Esophagus muscularis mucosa (tissue), 4 donors: ENCODE measurements around the gene CYP2W1. TPM values are rescaled to one million over a fixed set of nuclear protein-coding genes. Genes with fewer than 3 reads are reported as not detected.

ENCODE experiments used
- DNase-seq: peaks from one replicate; pipeline ENCODE4 v3.0.0-alpha.2; 2017; ENCODE audit errors: extremely low spot score
- H3K27ac ChIP-seq, 4 donors: fragments of 200-600 bp; sonication (generic); replicated peaks in 1 of 4; 1 replicate in 3 of 4; 2 replicates in 1 of 4; pipeline ENCODE4 v1.5.1; 2016 to 2019; ENCODE audit warnings: mild to moderate bottlenecking in 1 of 4
- H3K27me3 ChIP-seq, 4 donors: fragments of 200-600 bp; sonication (generic); one replicate each; pipeline versions ENCODE4 v1.5.1 to v1.6.0; 2016 to 2019
- H3K36me3 ChIP-seq, 4 donors: fragments of 200-600 bp; sonication (generic); one replicate each; pipeline ENCODE4 v1.5.1; 2016 to 2019
- H3K4me1 ChIP-seq, 4 donors: fragments of 200-600 bp; sonication (generic); one replicate each; pipeline ENCODE4 v1.5.1; 2016 to 2019
- H3K4me3 ChIP-seq, 4 donors: fragments of 200-600 bp; sonication (generic); 1 replicate in 2 of 4; 2 replicates in 2 of 4; pipeline ENCODE4 v1.5.1; 2016 to 2019; ENCODE audit warnings: mild to moderate bottlenecking in 4 of 4, moderate library complexity in 1 of 4
- H3K9me3 ChIP-seq, 4 donors: fragments of 200-600 bp; sonication (generic); 1 replicate in 3 of 4; 2 replicates in 1 of 4; pipeline ENCODE4 v1.5.1; 2016 to 2019
- CTCF ChIP-seq, 3 experiments: fragments of 200-600 bp in 2 of 3; fragments of 450-650 bp in 1 of 3; sonication (generic) in 2 of 3; IDR thresholded peaks; one replicate each; pipeline ENCODE4 v1.5.1; 2017 to 2019; ENCODE audit warnings: antibody characterized with exemption in 3 of 3, mild to moderate bottlenecking in 2 of 3, moderate library complexity in 1 of 3
- EP300 ChIP-seq: sonication (generic); formaldehyde crosslinking; IDR thresholded peaks from one replicate; pipeline ENCODE4 v1.6.1; 2017; ENCODE audit warnings: antibody characterized with exemption
- POLR2A ChIP-seq: fragments of 450-650 bp; IDR thresholded peaks from one replicate; pipeline ENCODE4 v1.6.1; 2017; ENCODE audit warnings: antibody characterized with exemption, moderate library complexity, mild to moderate bottlenecking, low read depth
- POLR2AphosphoS5 ChIP-seq, 2 donors: sonication (generic); formaldehyde crosslinking; IDR thresholded peaks; one replicate each; pipeline ENCODE4 v1.6.1; 2017; ENCODE audit warnings: antibody characterized with exemption in 2 of 2
- WGBS: methylation state at CpG from one replicate; pipeline ENCODE4 v1.1.5; 2018; 5-methylcytosine and 5-hydroxymethylcytosine counted together
- intact Hi-C: fragments of 100-400 bp; cut with DNase I; formaldehyde crosslinking; loops from one replicate; pipeline ENCODE4 v1.15.1; 2023
- total RNA-seq, 4 donors: library from RNA; depleted of rRNA; stranded (reverse); fragments of >200 nt; gene quantifications; one replicate each; pipeline versions ENCODE4 v1.1.0 to v1.2.1, GENCODE V29; 2016

Gene CYP2W1
- total RNA-seq, 4 donors from 2014 or later = 0.23 to 0.66 TPM; not detected in 2

DNA sequence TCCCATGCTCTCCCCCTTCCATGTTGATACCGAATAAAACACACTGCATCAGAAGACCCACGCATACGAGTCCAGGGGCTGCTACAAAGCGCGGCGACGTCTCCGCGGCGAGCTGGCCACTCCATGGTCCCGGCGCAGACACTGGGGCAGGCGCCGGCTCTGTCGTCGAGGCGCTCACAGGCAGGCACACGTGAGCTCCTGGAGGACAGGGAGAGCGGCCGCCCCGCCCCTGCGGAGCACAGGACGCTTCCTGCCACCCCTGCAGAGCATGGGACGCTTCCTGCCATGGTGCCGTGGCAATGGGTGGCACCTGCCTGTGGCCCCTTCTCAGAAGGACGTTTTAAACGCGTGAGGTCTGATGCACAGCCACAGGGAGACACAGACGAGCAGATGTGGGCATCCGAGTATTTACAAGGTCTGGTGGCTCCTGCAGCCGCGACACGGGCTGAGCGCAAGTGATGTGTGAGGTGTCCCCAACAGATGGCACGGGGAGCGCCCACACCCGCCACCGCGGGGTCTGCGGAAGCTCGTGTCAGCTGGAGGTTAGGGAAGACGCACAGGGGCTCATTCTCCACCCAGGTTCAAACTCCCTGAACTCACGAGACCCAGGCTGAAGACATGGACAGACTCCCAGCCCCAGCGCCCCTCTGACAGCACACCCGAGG is 40.0 kb downstream of the CYP2W1 start:
- TF ChIP-seq CTCF (IDR thresholded peaks at IDR 0.05) = no peak
- TF ChIP-seq EP300 = no peak
- no peak for TF ChIP-seq POLR2AphosphoS5 (IDR thresholded peaks at IDR 0.05)
- TF ChIP-seq POLR2A = no peak
- no peaks in the 10 kb centered on the region for H3K27me3 ChIP-seq
- peaks cover 0 to 73% (median 48%) of the 10 kb centered on the region in 4 donors for H3K36me3 ChIP-seq
- 94% methylated on average over 21 of the region's 45 CpGs for WGBS
- peaks cover 7 to 51% (median 34%) of the 10 kb centered on the region in 4 donors for H3K4me1 ChIP-seq
- no peaks in the 10 kb centered on the region for H3K9me3 ChIP-seq
- intact Hi-C loops = no loop called here
- no peak overlapping the region for H3K27ac ChIP-seq
- DNase-seq = no peak
- no peak overlapping the region for H3K4me3 ChIP-seq

GRCh38 chr7:1024331-1024841 is 41.4 kb downstream of the CYP2W1 start:
- no peaks in the 10 kb centered on the region for H3K9me3 ChIP-seq
- H3K27ac ChIP-seq = no peak overlapping the region
- TF ChIP-seq POLR2A (no peak), CTCF (IDR thresholded peaks at IDR 0.05) (no peak), POLR2AphosphoS5 (IDR thresholded peaks at IDR 0.05) (no peak), EP300 (no peak)
- H3K36me3 ChIP-seq = peaks cover 0 to 58% (median 40%) of the 10 kb centered on the region in 4 donors
- intact Hi-C loops = no loop called here
- H3K4me3 ChIP-seq = no peak overlapping the region
- H3K4me1 ChIP-seq = peaks cover 15 to 63% (median 45%) of the 10 kb centered on the region in 4 donors
- 83% methylated on average over 14 of the region's 15 CpGs for WGBS
- H3K27me3 ChIP-seq = no peaks in the 10 kb centered on the region
- DNase-seq = no peak

GRCh38 chr7:1024876-1025742 is 42.1 kb downstream of the CYP2W1 start:
- intact Hi-C loops = loop anchor here (5.0 kb wide), 1 partner anchor 33 kb away; no protein-coding TSS in a partner anchor
- Histone ChIP-seq H3K27ac (no peak overlapping the region), H3K36me3 (peaks cover 0 to 51% (median 36%) of the 10 kb centered on the region in 4 donors), H3K9me3 (no peaks in the 10 kb centered on the region), H3K4me3 (no peak overlapping the region), H3K27me3 (no peaks in the 10 kb centered on the region), H3K4me1 (peaks cover 19 to 70% (median 50%) of the 10 kb centered on the region in 4 donors)
- no peak for TF ChIP-seq CTCF (IDR thresholded peaks at IDR 0.05)
- no peak for TF ChIP-seq POLR2A
- no peak for TF ChIP-seq POLR2AphosphoS5 (IDR thresholded peaks at IDR 0.05)
- no peak for TF ChIP-seq EP300
- 91% methylated on average over 11 of the region's 25 CpGs for WGBS
- DNase-seq = no peak

GRCh38 chr7:1025743-1026581 is 43.0 kb downstream of the CYP2W1 start:
- intact Hi-C loops = loop anchor here (5.0 kb wide), 1 partner anchor 34 kb away; no protein-coding TSS in a partner anchor

More at GRCh38 chr7:1025743-1026581, 43.0 kb downstream of the CYP2W1 start:
- H3K4me3 ChIP-seq = no peak overlapping the region
- TF ChIP-seq EP300 (no peak), POLR2AphosphoS5 (IDR thresholded peaks at IDR 0.05) (no peak), CTCF (IDR thresholded peaks at IDR 0.05) (no peak), POLR2A (no peak)
- 95% methylated on average over 8 of the region's 31 CpGs for WGBS
- no peaks in the 10 kb centered on the region for H3K9me3 ChIP-seq
- peaks cover 19 to 71% (median 50%) of the 10 kb centered on the region in 4 donors for H3K4me1 ChIP-seq
- H3K27ac ChIP-seq = no peak overlapping the region
- no peaks in the 10 kb centered on the region for H3K27me3 ChIP-seq
- H3K36me3 ChIP-seq = peaks cover 0 to 42% (median 29%) of the 10 kb centered on the region in 4 donors
- no peak for DNase-seq
